HUES64 (cell line): ENCODE measurements around the gene S1PR2.
"Not testable (repeated sequence)": the region's sequence is repeated elsewhere in the genome, so short reads cannot be mapped to it uniquely, and the experiment has no call there.

ENCODE experiments used
- H3K27ac ChIP-seq: 2 replicates; pipeline ENCODE4 v1.7.0; 2013; ENCODE audit warnings: low read depth, low read length, inconsistent platforms
- H3K27me3 ChIP-seq: 2 replicates; pipeline ENCODE4 v1.6.1; 2013; ENCODE audit warnings: mild to moderate bottlenecking, low read length; ENCODE audit not compliant: insufficient read depth
- H3K36me3 ChIP-seq: 2 replicates; pipeline ENCODE4 v1.6.1; 2013; ENCODE audit warnings: mild to moderate bottlenecking, low read length; ENCODE audit not compliant: insufficient read depth
- H3K4me1 ChIP-seq: 2 replicates; pipeline ENCODE4 v1.6.1; 2013; ENCODE audit warnings: mild to moderate bottlenecking, low read length, moderate library complexity; ENCODE audit not compliant: insufficient read depth
- H3K4me3 ChIP-seq: 2 replicates; pipeline ENCODE4 v1.5.1; 2013; ENCODE audit warnings: mild to moderate bottlenecking, low read length, moderate library complexity
- H3K9ac ChIP-seq: 2 replicates; pipeline ENCODE4 v1.6.1; 2013; ENCODE audit warnings: mild to moderate bottlenecking, low read depth, low read length
- H3K9me3 ChIP-seq: 2 replicates; pipeline ENCODE4 v1.6.1; 2013; ENCODE audit warnings: low read depth, low read length; ENCODE audit not compliant: insufficient read depth
- whole genome bisulfite sequencing: fragments of 150-250, 120-280 bp; methylation state at CpG from one replicate; pipeline ENCODE4 v1.1.7; 2013; ENCODE audit warnings: missing lambda C conversion rate; 5-methylcytosine and 5-hydroxymethylcytosine counted together

S1PR2 gene

GRCh38 chr19:10184636-10185035 is 46.5 kb downstream of the S1PR2 start:
- Histone ChIP-seq H3K9me3 (no peaks in the 10 kb centered on the region), H3K27ac (no peak overlapping the region), H3K27me3 (no peaks in the 10 kb centered on the region), H3K36me3 (peaks cover 57% of the 10 kb centered on the region), H3K4me1 (no peaks in the 10 kb centered on the region), H3K4me3 (no peak overlapping the region), H3K9ac (no peak overlapping the region)
- WGBS = 98% methylated on average over 5 of the region's 5 CpGs

GRCh38 chr19:10183926-10184325 is 47.2 kb downstream of the S1PR2 start:
- H3K36me3 ChIP-seq = peaks cover 64% of the 10 kb centered on the region
- no peak overlapping the region for H3K9ac ChIP-seq
- no peaks in the 10 kb centered on the region for H3K27me3 ChIP-seq
- 95% methylated on average over 3 of the region's 3 CpGs for WGBS
- no peaks in the 10 kb centered on the region for H3K9me3 ChIP-seq
- H3K4me3 ChIP-seq = no peak overlapping the region
- H3K4me1 ChIP-seq = no peaks in the 10 kb centered on the region
- no peak overlapping the region for H3K27ac ChIP-seq

- peaks cover 71% of the 10 kb centered on the region for H3K36me3 ChIP-seq
- H3K4me3 ChIP-seq = no peak overlapping the region
- H3K9me3 ChIP-seq = no peaks in the 10 kb centered on the region
- WGBS = 91% methylated on average over 4 of the region's 10 CpGs
- H3K27ac ChIP-seq = no peak overlapping the region
- H3K27me3 ChIP-seq = no peaks in the 10 kb centered on the region
- H3K4me1 ChIP-seq = no peaks in the 10 kb centered on the region
- H3K9ac ChIP-seq = no peak overlapping the region
Measured at GRCh38 chr19:10182847-10183246, 48.3 kb downstream of the S1PR2 start.

DNA sequence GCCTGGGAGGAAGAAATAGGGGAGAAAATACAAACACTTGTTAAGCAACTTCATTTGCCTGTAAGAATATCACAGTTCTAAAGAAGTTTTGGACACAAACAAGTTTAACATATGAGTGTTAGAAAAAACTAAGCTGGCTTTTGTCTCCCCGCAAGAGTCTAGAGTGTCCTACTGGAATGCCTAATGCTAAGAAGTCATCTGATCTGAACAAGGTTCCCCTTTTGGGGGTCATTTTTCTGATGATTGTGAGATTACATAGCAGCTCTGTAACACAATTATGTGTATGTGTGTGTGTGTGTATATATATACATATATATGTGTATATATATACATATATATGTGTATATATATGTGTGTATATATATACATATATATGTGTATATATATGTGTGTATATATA is 49.1 kb downstream of the S1PR2 start:
- no peak overlapping the region for H3K4me3 ChIP-seq
- H3K27me3 ChIP-seq = no peaks in the 10 kb centered on the region
- peaks cover 72% of the 10 kb centered on the region for H3K36me3 ChIP-seq
- H3K9me3 ChIP-seq = no peaks in the 10 kb centered on the region
- no peaks in the 10 kb centered on the region for H3K4me1 ChIP-seq
- no peak overlapping the region for H3K9ac ChIP-seq
- WGBS = 93% methylated on average over 1 of the region's 1 CpG
- H3K27ac ChIP-seq = no peak overlapping the region

GRCh38 chr19:10180459-10180858 is 50.7 kb downstream of the S1PR2 start:
- H3K27ac ChIP-seq = no peak overlapping the region
- no peak overlapping the region for H3K4me3 ChIP-seq
- no peaks in the 10 kb centered on the region for H3K4me1 ChIP-seq
- WGBS = 94% methylated on average over 7 of the region's 7 CpGs
- no peaks in the 10 kb centered on the region for H3K27me3 ChIP-seq
- H3K9ac ChIP-seq = no peak overlapping the region
- peaks cover 72% of the 10 kb centered on the region for H3K36me3 ChIP-seq
- H3K9me3 ChIP-seq = no peaks in the 10 kb centered on the region

DNA sequence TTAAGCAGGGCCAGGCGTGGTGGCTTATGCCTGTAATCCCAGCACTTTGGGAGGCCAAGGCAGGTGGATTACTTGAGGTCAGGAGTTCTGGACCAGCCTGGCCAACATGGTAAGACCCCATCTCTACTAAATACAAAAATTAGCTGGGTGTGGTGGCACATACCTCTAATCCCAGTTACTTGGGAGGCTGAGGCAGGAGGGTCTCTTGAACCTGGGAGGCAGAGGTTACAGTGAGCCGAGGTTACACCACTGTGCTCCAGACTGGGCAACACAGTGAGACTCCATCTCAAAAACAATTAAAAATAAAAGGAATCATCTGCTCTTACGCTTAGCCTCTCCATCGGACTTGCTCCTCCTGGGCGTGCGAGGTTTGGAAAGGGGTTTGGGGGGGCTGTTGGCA is 51.1 kb downstream of the S1PR2 start:
- H3K9me3 ChIP-seq, H3K4me1 ChIP-seq, H3K27me3 ChIP-seq, H3K9ac ChIP-seq, H3K27ac ChIP-seq, H3K4me3 ChIP-seq: not testable (repeated sequence)
- WGBS = 96% methylated on average over 6 of the region's 6 CpGs
- peaks cover 77% of the 10 kb centered on the region for H3K36me3 ChIP-seq

DNA sequence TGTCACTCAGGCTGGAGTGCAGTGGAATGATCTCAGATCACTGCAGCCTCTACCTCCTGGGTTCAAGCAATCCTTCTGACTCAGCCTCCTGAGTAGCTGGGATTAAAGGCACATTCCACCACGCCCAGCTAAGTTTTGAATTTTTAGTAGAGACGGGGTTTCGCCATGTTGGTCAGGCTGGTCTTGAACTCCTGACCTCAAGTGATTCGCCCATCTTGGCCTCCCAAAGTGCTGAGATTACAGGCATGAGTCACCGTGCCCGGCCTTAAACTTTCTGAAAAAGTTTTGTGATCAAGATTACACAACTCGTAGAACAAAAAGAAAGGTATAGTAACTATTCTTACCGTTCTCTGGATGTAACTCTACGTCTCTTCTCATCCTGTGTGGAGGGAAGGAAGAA is 57.6 kb downstream of the S1PR2 start:
- no peak overlapping the region for H3K9ac ChIP-seq
- no peaks in the 10 kb centered on the region for H3K27me3 ChIP-seq
- WGBS = 97% methylated on average over 9 of the region's 9 CpGs
- H3K4me1 ChIP-seq = no peaks in the 10 kb centered on the region
- no peak overlapping the region for H3K4me3 ChIP-seq
- H3K36me3 ChIP-seq = peaks cover 87% of the 10 kb centered on the region
- no peaks in the 10 kb centered on the region for H3K9me3 ChIP-seq
- no peak overlapping the region for H3K27ac ChIP-seq
